ENCODE measurements around the gene MYPOP.
A peak's percentile ranks its signal among the peaks of the same experiment; 100 is the strongest.
"Not testable (repeated sequence)": the region's sequence is repeated elsewhere in the genome, so short reads cannot be mapped to it uniquely, and the experiment has no call there.

Gene MYPOP

GRCh38 chr19:45905011-45905410 lies 2.6 kb upstream of the MYPOP start:
- DNase-seq, result no peak

GRCh38 chr19:45902651-45903625 lies 525 bp upstream of the MYPOP start:
- DNase-seq, result peak; percentile 98

GRCh38 chr19:45901432-45901911 lies 941 bp downstream of the MYPOP start:
- DNase-seq, result no peak

GRCh38 chr19:45900738-45901431 lies 1.5 kb downstream of the MYPOP start:
- DNase-seq, result no peak

GRCh38 chr19:45899919-45900589 lies 2.4 kb downstream of the MYPOP start:
- no peak for DNase-seq

- DNase-seq, result no peak
These were observed 3.2 kb downstream of the MYPOP start for GRCh38 chr19:45899253-45899652.

- no peak for DNase-seq
These were observed 5.1 kb downstream of the MYPOP start for GRCh38 chr19:45897261-45897812.

- DNase-seq, result not testable (repeated sequence)
These were observed 6.3 kb downstream of the MYPOP start for GRCh38 chr19:45895983-45896599.

GRCh38 chr19:45895519-45895972 lies 6.9 kb downstream of the MYPOP start:
- no peak for DNase-seq

GRCh38 chr19:45890877-45891276 lies 11.5 kb downstream of the MYPOP start:
- no peak for DNase-seq

GRCh38 chr19:45889210-45889885 lies 13.1 kb downstream of the MYPOP start:
- no peak for DNase-seq

- DNase-seq, result no peak
These were observed 15.2 kb downstream of the MYPOP start for GRCh38 chr19:45887200-45887710.

GRCh38 chr19:45886427-45887199 lies 15.8 kb downstream of the MYPOP start:
- peak; percentile 88 for DNase-seq

GRCh38 chr19:45885556-45886426 lies 16.6 kb downstream of the MYPOP start, which contains the start of gene IRF2BP1:
Gene IRF2BP1, minus strand, starts transcription at chr19:45886141. Its CDS starts 367 bp downstream, at chr19:45885774.
- DNase-seq, result peak; percentile 90

GRCh38 chr19:45884682-45885555 lies 17.5 kb downstream of the MYPOP start:
- no peak for DNase-seq

GRCh38 chr19:45883881-45884681 lies 18.3 kb downstream of the MYPOP start:
- DNase-seq, result no peak

- no peak for DNase-seq
These were observed 18.9 kb downstream of the MYPOP start for GRCh38 chr19:45883586-45883880.
